IPS-20b (cell line): ENCODE results near the gene NOS2.
"Not testable (repeated sequence)": the region's sequence is repeated elsewhere in the genome, so short reads cannot be mapped to it uniquely, and the experiment has no call there.

Experiments
- H3K27ac ChIP-seq: one replicate; pipeline ENCODE4 v1.5.1; 2013; ENCODE audit warnings: low read length
- H3K27me3 ChIP-seq: 2 replicates; pipeline ENCODE4 v1.6.1; 2013; ENCODE audit warnings: mild to moderate bottlenecking, low read length, inconsistent platforms; ENCODE audit not compliant: insufficient read depth
- H3K36me3 ChIP-seq: 2 replicates; pipeline ENCODE4 v1.6.1; 2013; ENCODE audit warnings: low read depth, mild to moderate bottlenecking, inconsistent platforms, low read length, moderate library complexity; ENCODE audit not compliant: insufficient read depth
- H3K4me1 ChIP-seq: 2 replicates; pipeline ENCODE4 v1.6.1; 2013; ENCODE audit warnings: mild to moderate bottlenecking, control low read depth, inconsistent platforms, low read length, moderate library complexity; ENCODE audit not compliant: insufficient read depth
- H3K4me3 ChIP-seq: 2 replicates; pipeline ENCODE4 v1.5.1; 2013; ENCODE audit warnings: mild to moderate bottlenecking, low read length, inconsistent platforms
- H3K9ac ChIP-seq: 2 replicates; pipeline ENCODE4 v1.6.1; 2013; ENCODE audit warnings: low read depth, mild to moderate bottlenecking, inconsistent platforms, low read length, moderate library complexity
- H3K9me3 ChIP-seq: 2 replicates; pipeline ENCODE4 v1.6.1; 2013; ENCODE audit warnings: mild to moderate bottlenecking, low read depth, low read length, inconsistent platforms; ENCODE audit not compliant: insufficient read depth

Gene NOS2

DNA sequence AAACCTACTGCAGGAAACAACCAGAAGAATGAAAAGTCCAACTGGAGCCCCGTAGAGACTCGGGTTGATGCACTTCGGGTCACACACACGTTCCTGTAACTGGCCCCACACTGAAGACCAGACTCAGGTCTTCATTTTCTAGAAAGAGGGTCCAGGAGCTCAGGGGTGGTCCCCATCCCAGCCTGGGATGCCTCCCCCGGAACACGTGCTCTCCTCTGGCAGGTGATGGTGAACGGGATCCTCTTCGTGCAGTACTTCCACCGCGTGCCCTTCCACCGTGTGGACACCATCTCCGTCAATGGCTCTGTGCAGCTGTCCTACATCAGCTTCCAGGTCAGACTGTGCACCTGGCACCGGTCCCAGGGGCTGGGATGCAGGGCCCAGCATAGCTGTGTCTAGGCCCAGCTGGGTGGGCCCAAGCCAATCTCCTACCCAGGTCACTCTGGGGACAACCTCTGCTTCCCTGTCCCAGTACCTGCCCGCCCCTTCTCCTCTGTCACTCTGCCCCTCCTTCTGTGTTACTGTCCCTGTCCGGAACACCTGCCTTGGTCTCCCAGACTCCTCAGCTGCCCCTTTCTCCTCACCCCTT is 50.7 kb downstream of the NOS2 start:
- not testable (repeated sequence) for H3K9ac ChIP-seq, H3K27ac ChIP-seq, H3K4me1 ChIP-seq, H3K4me3 ChIP-seq, H3K36me3 ChIP-seq, H3K27me3 ChIP-seq, H3K9me3 ChIP-seq

DNA sequence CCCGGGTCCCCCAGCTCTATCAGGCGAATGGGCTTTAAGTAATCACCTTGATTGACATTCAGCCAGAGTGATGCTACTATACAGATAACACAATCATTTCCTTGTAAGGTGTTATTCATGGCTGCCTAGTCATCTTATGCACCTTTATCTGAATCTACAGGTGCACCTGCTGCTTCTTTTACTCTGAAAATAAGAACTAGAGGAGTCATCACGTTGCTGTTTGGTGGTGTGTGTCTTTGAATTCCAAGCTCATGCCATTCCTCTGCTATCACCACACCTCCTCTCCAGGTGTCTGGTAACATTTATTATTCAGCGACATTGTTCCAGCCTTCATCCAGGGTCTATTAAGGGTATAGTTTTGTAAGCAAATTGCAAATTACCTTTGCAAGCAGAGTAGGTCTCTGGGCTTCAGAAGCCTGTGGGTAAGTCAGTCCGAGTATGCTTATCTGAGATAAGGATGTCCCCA is 51.9 kb downstream of the NOS2 start:
- H3K27ac ChIP-seq, result no peak overlapping the region
- H3K9me3 ChIP-seq, result no peaks in the 10 kb centered on the region
- no peaks in the 10 kb centered on the region for H3K27me3 ChIP-seq
- no peak overlapping the region for H3K4me3 ChIP-seq
- no peaks in the 10 kb centered on the region for H3K4me1 ChIP-seq
- H3K36me3 ChIP-seq, result no peaks in the 10 kb centered on the region
- H3K9ac ChIP-seq, result no peak overlapping the region

DNA sequence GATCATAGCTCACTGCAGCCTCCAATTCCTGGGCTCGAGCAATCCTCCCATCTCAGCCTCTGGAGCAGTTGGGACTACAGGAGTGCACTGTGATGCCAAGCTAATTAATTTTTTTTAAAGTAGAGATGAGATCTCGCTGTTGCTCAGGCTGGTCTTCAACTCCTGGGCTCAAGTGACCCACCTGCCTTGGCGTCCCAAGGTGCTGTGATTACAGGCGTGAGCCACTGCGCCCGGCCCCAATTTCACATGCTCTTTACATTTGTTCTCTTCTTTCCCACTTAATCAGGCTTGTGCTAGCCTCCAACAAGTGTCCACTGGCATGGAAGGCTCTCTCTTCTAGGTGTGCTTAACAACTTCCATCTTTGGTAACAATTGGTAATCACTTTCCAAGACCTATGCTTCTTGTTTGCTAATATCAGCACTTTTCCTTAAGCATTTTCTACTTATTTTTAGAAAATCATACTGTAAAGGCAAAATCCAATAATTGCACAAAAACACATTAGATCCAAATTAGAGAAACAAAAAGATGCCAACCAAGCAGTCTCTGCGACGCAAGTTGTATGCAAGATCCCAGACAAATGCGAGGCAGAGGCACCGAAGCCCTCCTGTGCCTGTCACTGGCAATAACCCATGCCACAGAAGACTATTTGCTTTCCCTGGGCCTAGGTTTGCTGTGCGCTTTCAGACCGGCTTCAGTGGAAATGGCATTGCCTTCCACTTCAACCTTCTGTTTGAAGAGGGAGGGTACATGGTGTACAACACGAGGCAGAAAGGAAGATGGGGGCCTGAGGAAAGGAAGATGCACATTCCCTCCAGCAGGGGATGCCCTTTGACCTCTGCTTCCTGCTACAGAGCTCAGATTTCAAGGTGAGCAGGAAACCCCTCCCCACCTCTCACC is 52.6 kb downstream of the NOS2 start:
- H3K9ac ChIP-seq, result no peak overlapping the region

DNA sequence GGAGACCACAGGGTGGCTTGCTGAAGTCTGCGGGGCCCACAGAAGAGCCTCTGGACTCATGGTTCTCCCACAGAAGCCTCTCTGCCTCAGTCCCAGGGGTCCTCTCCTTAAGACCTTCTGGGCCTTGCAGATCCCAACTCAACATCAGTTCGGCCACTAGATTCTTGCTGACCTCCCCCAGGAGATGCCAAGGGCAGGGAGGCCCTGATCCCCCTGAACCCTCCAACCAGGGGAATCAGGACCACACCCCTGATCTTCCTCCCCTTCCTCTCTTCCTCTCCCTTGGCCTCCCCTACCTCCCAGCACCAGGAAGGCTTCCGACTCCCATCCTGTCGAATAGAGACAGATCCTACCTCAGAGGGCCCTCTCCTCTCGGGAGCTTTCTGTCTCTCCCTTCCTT is 53.4 kb downstream of the NOS2 start:
- H3K4me1 ChIP-seq, result no peaks in the 10 kb centered on the region
- no peaks in the 10 kb centered on the region for H3K9me3 ChIP-seq
- H3K4me3 ChIP-seq, result no peak overlapping the region
- no peak overlapping the region for H3K27ac ChIP-seq
- H3K36me3 ChIP-seq, result no peaks in the 10 kb centered on the region
- H3K27me3 ChIP-seq, result no peaks in the 10 kb centered on the region
- no peak overlapping the region for H3K9ac ChIP-seq

More for the DNA sequence above, 52.6 kb downstream of the NOS2 start:
- Histone ChIP-seq H3K4me1 (no peaks in the 10 kb centered on the region), H3K36me3 (no peaks in the 10 kb centered on the region), H3K4me3 (no peak overlapping the region), H3K9me3 (no peaks in the 10 kb centered on the region), H3K27ac (no peak overlapping the region), H3K27me3 (no peaks in the 10 kb centered on the region)

DNA sequence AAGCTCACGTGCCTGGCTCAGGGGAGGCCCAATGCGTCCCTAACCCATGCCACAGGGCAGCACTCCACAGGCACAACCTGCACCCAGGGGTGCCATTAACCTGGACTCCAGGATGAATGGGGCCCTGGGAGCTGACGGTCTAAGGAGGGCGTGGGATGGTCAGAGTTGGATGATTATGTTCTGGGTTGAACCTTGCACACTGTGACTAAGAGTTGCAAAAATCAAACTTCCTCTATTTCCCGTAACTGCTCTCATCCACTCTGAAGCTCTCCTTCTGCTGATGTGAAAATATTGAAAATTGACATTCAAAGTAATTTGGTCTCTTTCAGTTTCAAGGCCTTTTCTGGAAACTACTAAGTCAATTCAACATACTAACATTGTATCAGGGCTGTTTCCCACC is 54.0 kb downstream of the NOS2 start:
- H3K4me3 ChIP-seq, H3K27ac ChIP-seq, H3K27me3 ChIP-seq, H3K9me3 ChIP-seq, H3K36me3 ChIP-seq, H3K9ac ChIP-seq, H3K4me1 ChIP-seq: not testable (repeated sequence)

DNA sequence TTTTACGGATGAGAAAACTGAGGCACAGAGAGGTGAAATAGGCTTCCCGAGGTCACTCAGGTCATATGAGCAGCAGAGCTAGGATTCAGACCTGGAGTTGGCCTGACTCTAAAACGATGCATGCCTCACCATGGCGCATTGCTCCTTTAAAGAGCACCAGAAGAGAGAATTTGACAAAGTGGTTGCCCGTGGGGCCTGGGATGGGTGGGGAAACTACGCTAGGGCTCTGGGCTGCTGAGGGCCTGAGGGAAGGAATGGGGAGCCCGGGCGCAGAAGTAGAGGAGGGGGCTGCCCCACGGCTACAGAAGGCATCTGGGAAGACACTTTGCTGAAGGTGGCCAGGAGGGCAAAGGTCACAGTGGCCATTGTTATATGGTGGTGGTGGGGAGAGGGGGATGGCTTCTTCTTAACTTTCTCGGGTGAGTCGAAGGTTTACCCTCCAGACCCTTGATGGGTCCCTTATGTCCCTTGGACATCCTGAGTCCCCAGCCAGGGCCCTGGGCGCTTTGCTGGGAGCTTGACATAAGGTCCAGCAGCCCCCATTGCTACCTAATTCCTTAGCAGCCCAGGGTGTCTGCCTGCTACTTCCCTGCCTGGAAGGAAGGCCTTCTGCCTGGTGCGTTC is 55.0 kb downstream of the NOS2 start:
- not testable (repeated sequence) for H3K27ac ChIP-seq, H3K36me3 ChIP-seq, H3K27me3 ChIP-seq, H3K9ac ChIP-seq, H3K4me1 ChIP-seq, H3K4me3 ChIP-seq, H3K9me3 ChIP-seq

DNA sequence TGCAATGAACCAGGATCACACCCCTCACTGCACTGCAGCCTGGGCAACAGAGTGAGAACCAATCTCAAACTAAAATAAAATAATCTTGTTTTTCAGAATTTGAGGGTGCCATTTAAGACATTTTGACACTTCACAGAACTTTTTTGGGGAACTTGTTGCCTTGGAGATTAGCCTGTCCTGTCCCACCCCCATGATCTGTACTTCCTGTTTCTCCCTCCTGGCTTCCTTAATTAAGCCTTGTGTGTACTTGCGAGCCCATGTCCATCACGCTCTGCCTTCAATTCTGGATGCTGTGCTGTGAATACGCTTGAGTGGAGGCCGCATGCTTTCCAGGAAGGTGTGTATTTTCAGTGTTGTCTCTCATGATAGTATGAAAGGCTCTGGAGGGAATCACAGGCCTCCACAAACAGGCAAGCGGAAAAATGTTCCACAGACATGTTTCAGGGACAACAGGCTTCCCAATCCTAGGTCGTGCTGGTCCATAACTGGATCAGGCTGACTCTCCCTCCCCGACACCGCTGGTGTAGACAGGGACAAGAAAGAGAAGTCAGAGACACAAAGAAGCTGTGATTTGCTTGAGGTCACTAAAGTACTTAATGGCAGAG is 56.9 kb downstream of the NOS2 start:
- H3K27ac ChIP-seq, result no peak overlapping the region
- no peak overlapping the region for H3K9ac ChIP-seq
- no peaks in the 10 kb centered on the region for H3K27me3 ChIP-seq
- no peaks in the 10 kb centered on the region for H3K36me3 ChIP-seq
- no peaks in the 10 kb centered on the region for H3K9me3 ChIP-seq
- H3K4me1 ChIP-seq, result no peaks in the 10 kb centered on the region
- no peak overlapping the region for H3K4me3 ChIP-seq

DNA sequence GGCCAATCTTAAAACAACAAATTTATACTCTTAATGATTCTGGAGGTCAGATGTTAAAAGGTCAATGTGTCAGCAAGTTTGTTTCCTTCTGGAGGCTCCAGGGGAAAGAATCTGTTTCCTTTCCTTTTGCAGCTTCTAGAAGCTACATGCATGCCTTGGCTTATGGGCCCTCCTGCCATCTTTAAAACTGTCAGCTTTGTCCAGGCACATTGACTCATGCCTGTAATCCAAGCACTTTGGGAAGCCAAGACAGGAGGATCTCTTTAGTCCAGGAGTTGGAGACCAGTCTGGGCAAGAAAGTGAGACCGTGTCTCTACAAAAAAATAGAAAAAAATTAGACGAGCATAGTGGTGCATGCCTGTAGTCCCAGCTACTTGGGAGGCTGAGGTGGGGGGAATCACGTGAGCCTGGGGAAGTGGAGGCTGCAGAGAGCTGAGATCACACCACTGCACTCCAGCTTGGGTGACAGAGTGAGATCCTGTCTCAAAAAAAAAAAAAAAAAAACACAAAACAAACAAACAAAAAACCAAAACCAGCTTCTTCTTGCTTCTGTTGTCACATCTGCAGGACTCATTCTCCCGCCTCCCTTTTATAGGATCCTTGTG is 58.3 kb downstream of the NOS2 start:
- no peaks in the 10 kb centered on the region for H3K4me1 ChIP-seq
- no peaks in the 10 kb centered on the region for H3K36me3 ChIP-seq
- no peak overlapping the region for H3K27ac ChIP-seq
- no peaks in the 10 kb centered on the region for H3K9me3 ChIP-seq
- H3K27me3 ChIP-seq, result no peaks in the 10 kb centered on the region
- H3K9ac ChIP-seq, result no peak overlapping the region
- no peak overlapping the region for H3K4me3 ChIP-seq

DNA sequence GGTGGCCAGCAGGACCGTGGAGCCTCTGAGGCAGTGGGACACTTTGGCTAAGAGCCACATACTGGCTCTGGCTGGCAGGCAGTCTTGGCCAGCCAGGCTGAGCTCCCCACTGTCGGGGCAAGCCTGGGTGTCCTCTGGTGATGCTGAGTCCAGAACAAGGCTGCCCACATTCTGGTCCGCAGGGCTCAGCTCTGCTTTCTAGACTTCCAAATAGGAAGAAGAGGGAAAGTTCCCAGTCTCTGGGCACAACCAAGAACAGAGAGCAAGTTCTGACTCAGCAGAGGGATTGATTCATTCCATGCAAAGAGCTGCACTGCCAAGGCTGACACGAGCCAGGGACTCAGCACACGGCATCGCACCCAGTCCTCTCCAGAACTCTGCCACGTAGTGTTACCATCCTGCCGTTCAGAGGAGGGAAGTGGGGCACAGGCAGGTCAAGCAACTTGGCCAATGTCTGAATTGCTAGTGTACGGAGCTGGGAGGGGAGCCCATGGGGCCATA is 58.9 kb downstream of the NOS2 start:
- no peak overlapping the region for H3K27ac ChIP-seq
- H3K36me3 ChIP-seq, result no peaks in the 10 kb centered on the region
- H3K27me3 ChIP-seq, result no peaks in the 10 kb centered on the region
- H3K4me3 ChIP-seq, result no peak overlapping the region
- H3K9me3 ChIP-seq, result no peaks in the 10 kb centered on the region
- H3K4me1 ChIP-seq, result no peaks in the 10 kb centered on the region
- H3K9ac ChIP-seq, result no peak overlapping the region

DNA sequence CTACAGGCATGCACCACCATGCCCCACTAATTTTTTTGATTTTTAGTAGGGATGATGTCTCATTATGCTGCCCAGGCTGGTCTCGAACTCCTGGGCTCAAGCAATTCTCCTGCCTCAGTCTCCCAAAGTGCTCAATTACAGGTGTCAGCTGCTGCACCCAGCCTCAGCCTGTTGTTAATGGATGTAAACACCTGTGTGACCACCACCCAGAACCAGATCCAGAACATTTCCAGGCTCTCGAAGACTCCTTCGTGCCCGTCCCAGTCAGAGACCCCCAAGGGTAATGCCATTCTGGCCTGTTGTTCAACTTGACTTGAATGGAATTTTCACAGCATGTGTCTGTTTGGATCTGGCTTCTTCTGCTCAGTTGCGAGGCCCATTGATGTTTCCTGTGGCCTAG is 59.8 kb downstream of the NOS2 start:
- not testable (repeated sequence) for H3K27me3 ChIP-seq, H3K36me3 ChIP-seq

DNA sequence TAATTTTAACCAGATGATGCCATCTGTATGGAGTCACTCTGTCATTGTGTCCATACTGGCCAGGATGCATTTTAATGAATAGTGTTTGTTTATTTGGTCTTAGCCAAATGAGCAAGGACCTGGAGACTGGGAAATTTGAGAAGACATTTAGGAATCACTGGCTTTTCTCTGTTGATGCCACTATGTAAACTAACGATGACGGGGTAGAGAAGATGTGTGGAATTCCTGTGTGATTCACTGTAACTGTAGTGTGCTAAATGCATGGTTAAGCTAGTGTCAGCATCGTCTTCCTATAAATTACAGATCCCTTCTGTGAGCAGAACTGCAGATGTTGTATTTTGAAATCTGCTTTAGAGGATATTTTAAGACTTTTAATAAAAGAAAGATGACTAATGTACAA is 66.6 kb downstream of the NOS2 start:
- Histone ChIP-seq H3K9ac (no peak overlapping the region), H3K27me3 (no peaks in the 10 kb centered on the region), H3K9me3 (no peaks in the 10 kb centered on the region), H3K36me3 (no peaks in the 10 kb centered on the region), H3K27ac (no peak overlapping the region), H3K4me3 (no peak overlapping the region), H3K4me1 (no peaks in the 10 kb centered on the region)

More for the DNA sequence above, 59.8 kb downstream of the NOS2 start:
- H3K4me1 ChIP-seq, H3K27ac ChIP-seq, H3K9ac ChIP-seq, H3K4me3 ChIP-seq, H3K9me3 ChIP-seq: not testable (repeated sequence)
